Loucy (cell line): ENCODE data around the gene MPL.

Experiments used
- H2AFZ ChIP-seq: fragments of 200-600 bp; sonication (generic); 2 replicates; pipeline ENCODE4 v1.6.0; 2016; ENCODE audit warnings: antibody characterized with exemption, mild to moderate bottlenecking, low read length, moderate library complexity
- H3F3A ChIP-seq: fragments of 200-600 bp; 2 replicates; pipeline ENCODE4 v1.6.0; 2016; ENCODE audit warnings: antibody characterized with exemption, low read depth, mild to moderate bottlenecking
- H3K27me3 ChIP-seq: fragments of 200-600 bp; sonication (generic); 2 replicates; pipeline ENCODE4 v1.6.1; 2014; ENCODE audit warnings: low read length, mild to moderate bottlenecking; ENCODE audit not compliant: insufficient read depth, poor library complexity, severe bottlenecking
- H3K36me3 ChIP-seq: fragments of 200-600 bp; sonication (generic); 2 replicates; pipeline ENCODE4 v1.6.1; 2016; ENCODE audit warnings: low read length; ENCODE audit not compliant: insufficient read depth
- H3K4me1 ChIP-seq: fragments of 200-600 bp; sonication (generic); 2 replicates; pipeline ENCODE4 v1.5.1; 2014; ENCODE audit warnings: low read length, mild to moderate bottlenecking; ENCODE audit not compliant: insufficient read depth, poor library complexity, severe bottlenecking
- H3K4me2 ChIP-seq: fragments of 200-600 bp; sonication (generic); 2 replicates; pipeline ENCODE4 v1.6.0; 2014; ENCODE audit warnings: antibody characterized with exemption, low read length, low read depth, mild to moderate bottlenecking; ENCODE audit not compliant: poor library complexity, severe bottlenecking
- H3K4me3 ChIP-seq: fragments of 200-600 bp; sonication (generic); 2 replicates; pipeline ENCODE4 v1.5.1; 2014; ENCODE audit warnings: low read length, mild to moderate bottlenecking, mixed read lengths; ENCODE audit not compliant: poor library complexity, severe bottlenecking
- H3K79me2 ChIP-seq: fragments of 200-600 bp; sonication (generic); 2 replicates; pipeline ENCODE4 v1.6.1; 2014; ENCODE audit warnings: low read length; ENCODE audit not compliant: insufficient read depth
- H3K9ac ChIP-seq: fragments of 200-600 bp; sonication (generic); 2 replicates; pipeline ENCODE4 v1.6.0; 2014; ENCODE audit warnings: mild to moderate bottlenecking, low read depth, low read length, moderate library complexity; ENCODE audit not compliant: poor library complexity, severe bottlenecking
- H3K9me2 ChIP-seq: fragments of 200-600 bp; sonication (generic); replicated peaks from 2 replicates; pipeline ENCODE4 v1.6.1; 2016; ENCODE audit warnings: low read depth, low read length, mixed read lengths
- H3K9me3 ChIP-seq: fragments of 200-600 bp; sonication (generic); 2 replicates; pipeline ENCODE4 v1.6.1; 2014; ENCODE audit warnings: mild to moderate bottlenecking, antibody characterized with exemption, low read length, low read depth; ENCODE audit not compliant: insufficient read depth
- H4K20me1 ChIP-seq: fragments of 200-600 bp; sonication (generic); 2 replicates; pipeline ENCODE4 v1.6.0; 2014; ENCODE audit warnings: antibody characterized with exemption, low read length, mild to moderate bottlenecking; ENCODE audit not compliant: insufficient read depth, poor library complexity, severe bottlenecking
- CTCF ChIP-seq: fragments of 200-600 bp; sonication (generic); conservative IDR thresholded peaks from 2 replicates; pipeline ENCODE4 v1.5.1; 2014; ENCODE audit warnings: mild to moderate bottlenecking, antibody characterized with exemption, low read length
- EZH2phosphoT487 ChIP-seq: fragments of 200-600 bp; IDR thresholded peaks from 2 replicates; pipeline ENCODE4 v1.6.1; 2018; ENCODE audit warnings: antibody characterized with exemption, mild to moderate bottlenecking, moderate library complexity, borderline replicate concordance

MPL gene

GRCh38 chr1:43293896-43294760, 43.5 kb upstream of the MPL start:
- Histone ChIP-seq H3K4me2 (no peak overlapping the region), H3K36me3 (no peaks in the 10 kb centered on the region), H3K9me3 (no peaks in the 10 kb centered on the region), H2AFZ (no peak overlapping the region), H3K9me2 (no peaks in the 10 kb centered on the region), H3K4me3 (no peak overlapping the region), H4K20me1 (no peaks in the 10 kb centered on the region), H3K4me1 (peaks cover 11% of the 10 kb centered on the region), H3K79me2 (no peaks in the 10 kb centered on the region), H3F3A (no peaks in the 10 kb centered on the region), H3K27me3 (no peaks in the 10 kb centered on the region), H3K9ac (no peak overlapping the region)
- TF ChIP-seq CTCF, result no peak
- TF ChIP-seq EZH2phosphoT487, result no peak

GRCh38 chr1:43294761-43295160, 42.9 kb upstream of the MPL start:
- Histone ChIP-seq H4K20me1 (no peaks in the 10 kb centered on the region), H3K9me2 (no peaks in the 10 kb centered on the region), H3K9me3 (no peaks in the 10 kb centered on the region), H3K36me3 (no peaks in the 10 kb centered on the region), H2AFZ (no peak overlapping the region), H3K9ac (no peak overlapping the region), H3K27me3 (no peaks in the 10 kb centered on the region), H3K79me2 (no peaks in the 10 kb centered on the region), H3K4me1 (peaks cover 11% of the 10 kb centered on the region), H3K4me3 (no peak overlapping the region), H3K4me2 (no peak overlapping the region), H3F3A (no peaks in the 10 kb centered on the region)
- TF ChIP-seq CTCF (no peak), EZH2phosphoT487 (no peak)

GRCh38 chr1:43296207-43296606, 41.4 kb upstream of the MPL start:
- no peaks in the 10 kb centered on the region for H3K9me3 ChIP-seq
- peak overlapping the region; percentile 83 for H2AFZ ChIP-seq
- peak overlapping the region; percentile 30 for H3K4me2 ChIP-seq
- H3K9ac ChIP-seq, result peak overlapping the region; percentile 51
- no peaks in the 10 kb centered on the region for H3F3A ChIP-seq
- TF ChIP-seq CTCF (no peak), EZH2phosphoT487 (no peak)
- no peaks in the 10 kb centered on the region for H3K27me3 ChIP-seq
- H3K4me1 ChIP-seq, result peaks cover 22% of the 10 kb centered on the region
- no peaks in the 10 kb centered on the region for H3K9me2 ChIP-seq
- H4K20me1 ChIP-seq, result no peaks in the 10 kb centered on the region
- H3K4me3 ChIP-seq, result no peak overlapping the region
- H3K36me3 ChIP-seq, result no peaks in the 10 kb centered on the region
- no peaks in the 10 kb centered on the region for H3K79me2 ChIP-seq
